CD4-positive, alpha-beta T cell treated with Interleukin-10 for 1 hour (primary cell): ENCODE data around the gene C1orf174.

Source experiments
- DNase-seq: peaks from one replicate; pipeline ENCODE4 v3.0.0-alpha.2; 2020

Gene C1orf174

GRCh38 chr1:3908886-3909517 is 8.9 kb upstream of the C1orf174 start:
- DNase-seq: no peak

- DNase-seq: no peak
These were observed 7.6 kb upstream of the C1orf174 start for GRCh38 chr1:3907621-3908165.

- peak; percentile 36 for DNase-seq
These were observed 7.0 kb upstream of the C1orf174 start for GRCh38 chr1:3907031-3907534.

- DNase-seq: no peak
These were observed 6.6 kb upstream of the C1orf174 start for GRCh38 chr1:3906672-3907020.

- DNase-seq: no peak
These were observed 6.0 kb upstream of the C1orf174 start for GRCh38 chr1:3905953-3906671.

DNA sequence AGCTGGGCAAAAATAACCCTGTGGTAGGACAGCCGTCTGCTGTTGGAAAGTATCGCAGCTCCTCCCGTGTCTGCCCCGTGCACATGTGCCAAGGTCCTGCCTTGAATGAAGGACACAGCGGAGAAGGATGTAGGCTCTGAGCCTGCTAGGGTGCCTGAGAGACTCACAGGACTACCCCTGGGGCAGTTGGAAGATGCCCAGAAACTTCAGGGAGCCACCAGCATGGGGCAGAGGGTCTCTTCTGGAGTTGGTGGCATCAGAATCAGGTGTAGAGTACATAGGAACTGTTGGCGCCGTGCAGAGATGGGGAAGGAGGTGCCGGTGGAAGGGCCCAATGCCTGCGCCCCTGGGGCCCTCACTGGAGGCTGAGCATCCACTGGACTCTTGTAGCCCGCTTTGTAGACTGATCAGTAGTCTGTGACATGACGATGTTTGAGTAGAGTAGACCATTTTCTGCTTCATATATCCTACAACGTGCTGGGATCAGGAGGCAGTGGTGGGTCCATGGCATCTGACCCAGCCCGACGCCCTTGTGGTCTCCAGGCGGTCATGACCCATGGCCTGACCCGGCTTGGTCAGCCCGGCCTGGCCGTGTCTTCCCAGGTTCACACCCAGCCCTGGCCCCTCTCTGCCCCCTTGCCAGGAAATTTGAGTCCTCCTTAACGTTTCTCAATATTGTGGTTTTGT is 5.3 kb upstream of the C1orf174 start:
- DNase-seq: no peak

- no peak for DNase-seq
These were observed 4.7 kb upstream of the C1orf174 start for GRCh38 chr1:3904843-3905185.

- no peak for DNase-seq
These were observed 4.2 kb upstream of the C1orf174 start for GRCh38 chr1:3904006-3904842.

- DNase-seq: peak; percentile 46
These were observed 3.3 kb upstream of the C1orf174 start for GRCh38 chr1:3903141-3904005.

DNA sequence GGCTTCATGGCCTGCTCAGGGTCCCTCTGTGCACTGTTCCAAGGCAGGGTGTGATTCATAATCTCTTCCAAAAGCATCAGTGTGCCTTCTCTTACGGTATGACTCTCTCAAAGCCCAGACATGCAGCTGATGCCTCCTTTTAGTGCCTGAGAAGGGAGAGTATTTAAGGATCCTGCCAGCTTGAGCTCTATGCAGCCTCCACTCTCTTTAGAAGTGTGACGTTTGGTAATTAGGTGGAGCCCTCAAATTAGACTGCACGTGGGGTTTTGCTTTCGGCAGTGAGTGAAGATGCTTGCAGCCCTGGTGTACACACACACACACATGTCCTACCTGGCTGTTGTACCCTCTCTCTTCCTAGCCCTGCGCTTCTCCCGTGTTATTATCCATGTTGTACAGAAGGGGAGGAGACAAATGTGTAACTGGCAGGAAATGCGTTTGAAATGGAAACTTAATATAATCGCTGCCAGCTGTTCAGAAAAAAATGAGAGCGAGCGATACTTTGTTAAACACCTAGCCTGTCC is 2.6 kb upstream of the C1orf174 start:
- DNase-seq: peak; percentile 28

DNA sequence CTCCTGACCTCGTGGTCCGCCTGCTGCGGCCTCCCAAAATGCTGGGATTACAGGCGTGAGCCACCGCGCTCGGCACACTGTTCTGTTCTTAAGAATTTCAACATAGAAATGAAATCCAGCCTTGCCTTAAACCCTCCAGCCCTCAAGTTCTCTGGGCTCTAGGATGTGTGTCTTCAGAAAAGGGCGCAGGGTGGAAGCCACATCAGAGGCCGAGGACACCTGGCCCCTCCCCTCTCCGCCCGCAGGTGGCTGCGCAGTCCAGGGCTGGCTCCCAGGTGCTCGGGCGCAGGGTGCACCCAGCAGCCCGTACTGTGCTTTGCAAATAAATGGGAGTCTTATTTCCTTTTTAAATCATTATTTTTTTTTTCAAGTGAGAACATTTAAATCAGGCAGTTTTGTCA is 2.0 kb upstream of the C1orf174 start:
- DNase-seq: peak; percentile 47

GRCh38 chr1:3900969-3901529 is 977 bp upstream of the C1orf174 start:
- peak; percentile 92 for DNase-seq

GRCh38 chr1:3899754-3900149 is 320 bp downstream of the C1orf174 start:
- DNase-seq: no peak

- DNase-seq: no peak
These were observed 898 bp downstream of the C1orf174 start for GRCh38 chr1:3898994-3899753.

GRCh38 chr1:3898475-3898735 is 1.7 kb downstream of the C1orf174 start:
- DNase-seq: no peak

DNA sequence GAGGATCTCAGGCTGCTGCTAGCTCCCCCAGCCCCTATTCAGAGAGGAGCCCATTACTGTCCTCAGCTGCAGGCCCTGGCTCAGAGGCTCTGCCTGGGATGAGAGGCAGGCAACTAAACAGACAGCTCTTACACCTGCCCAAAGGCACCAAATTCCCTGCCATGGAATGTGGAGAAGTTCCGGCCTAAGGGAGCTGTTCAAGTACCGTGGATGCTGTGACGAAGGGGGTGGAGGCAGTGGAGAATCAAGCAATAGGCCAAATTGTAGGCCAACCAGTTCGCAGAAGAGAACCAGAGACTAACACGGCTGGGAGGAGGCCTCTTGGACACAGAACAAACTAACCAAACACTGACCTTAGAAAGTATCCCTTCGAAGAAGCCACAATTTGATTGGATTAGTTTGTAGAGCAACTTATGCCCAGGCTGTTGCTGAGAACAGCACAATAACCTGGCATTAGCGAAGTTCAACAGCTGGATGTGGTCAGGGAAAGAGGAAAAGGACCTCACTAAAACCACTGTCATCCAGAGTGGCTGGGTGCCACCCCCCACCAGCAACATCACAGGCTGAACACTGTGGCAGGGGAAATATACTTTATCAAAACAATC is 3.6 kb downstream of the C1orf174 start:
- no peak for DNase-seq

DNA sequence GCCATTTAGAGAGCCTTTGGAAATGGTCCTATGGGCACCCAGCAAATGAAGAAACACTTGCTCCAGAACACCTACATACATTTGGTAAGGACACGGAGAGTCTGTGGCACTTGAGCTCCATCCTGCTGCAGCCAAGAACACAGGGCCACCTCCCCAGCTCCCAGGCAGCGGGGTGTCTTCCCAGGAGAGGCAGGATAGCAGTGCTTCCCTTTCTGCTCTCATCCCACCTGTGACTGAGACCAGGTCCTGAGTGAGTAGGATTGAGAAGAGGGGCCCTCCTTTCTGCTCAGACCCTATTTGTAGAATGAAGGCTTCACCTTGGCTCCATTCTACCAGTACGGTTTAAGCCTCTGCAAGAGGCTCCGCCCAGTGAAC is 4.1 kb downstream of the C1orf174 start:
- no peak for DNase-seq

DNA sequence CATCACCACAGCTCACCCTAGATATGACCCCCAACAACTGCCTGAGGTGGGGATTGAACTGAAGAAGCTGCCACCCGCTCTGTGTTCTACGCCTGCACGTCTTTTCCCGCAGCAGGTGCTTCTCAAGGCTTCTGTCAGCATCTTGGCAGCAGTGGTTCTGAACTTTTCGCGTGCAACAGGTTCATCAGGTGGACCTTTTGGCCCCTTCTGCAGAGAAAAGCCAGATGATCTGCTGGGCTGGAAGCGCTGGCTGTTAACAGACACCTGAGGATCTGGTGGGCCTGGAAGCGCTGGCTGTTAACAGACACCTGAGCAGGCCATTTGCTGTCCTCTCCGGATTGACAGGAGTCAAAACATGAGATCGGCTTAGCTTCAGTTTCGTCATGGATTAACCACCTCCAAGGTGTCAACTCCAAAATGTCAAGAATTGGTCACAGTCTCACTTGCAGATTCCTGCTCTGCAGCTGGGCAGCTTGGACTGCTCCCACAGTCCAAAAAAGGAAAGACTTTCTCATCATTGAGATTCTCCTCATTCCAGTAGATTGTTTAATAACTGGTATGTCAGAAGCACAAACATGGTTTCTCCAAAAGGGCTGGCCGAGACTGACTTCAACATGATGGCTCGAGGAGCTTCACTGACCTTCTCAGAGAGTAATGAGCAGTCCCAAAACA is 4.7 kb downstream of the C1orf174 start:
- no peak for DNase-seq

DNA sequence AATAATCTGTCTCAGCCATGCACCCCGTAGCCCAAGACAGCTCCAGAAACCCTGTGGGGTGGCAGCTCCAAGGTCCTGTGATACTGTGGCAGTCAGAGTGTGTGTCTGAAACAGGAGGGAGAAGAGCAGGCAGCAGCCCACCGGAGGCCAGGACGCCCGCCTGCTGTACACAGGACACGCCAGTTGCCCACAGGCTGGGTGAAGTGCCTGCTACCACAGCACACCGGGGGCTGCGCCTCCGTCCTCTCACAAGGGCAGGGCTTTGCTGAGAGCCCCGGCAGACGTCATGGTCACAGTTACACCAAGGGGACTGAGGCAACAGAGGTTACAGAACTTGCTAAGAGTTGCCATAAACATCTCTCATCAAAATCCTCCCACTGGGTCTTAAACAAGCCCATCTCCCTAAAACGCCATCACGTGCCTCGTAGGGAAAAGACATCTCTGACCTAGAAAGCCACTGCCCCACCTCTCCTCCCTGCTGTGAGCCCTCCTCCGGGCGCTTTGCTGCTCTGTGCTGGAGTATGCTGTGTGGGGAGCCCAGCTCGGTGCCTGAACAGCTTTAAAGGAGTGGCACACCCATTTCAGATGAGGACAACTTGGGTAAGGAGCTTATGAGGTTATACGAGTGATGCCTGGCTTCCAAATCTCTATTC is 5.3 kb downstream of the C1orf174 start:
- no peak for DNase-seq
